HCT116 (cell line): ENCODE results near the gene RPRML.

ENCODE experiments used
- POLR2A ChIP-seq: IDR thresholded peaks from 2 replicates; pipeline ENCODE4 v1.7.0; 2011; ENCODE audit warnings: borderline replicate concordance; ENCODE audit not compliant: insufficient read depth, insufficient read length; ENCODE audit errors: extremely low read depth
- TF ChIP-seq, protein P1 (sequence below): IDR thresholded peaks from 2 replicates; pipeline ENCODE4 v1.6.1; 2012

DNA sequence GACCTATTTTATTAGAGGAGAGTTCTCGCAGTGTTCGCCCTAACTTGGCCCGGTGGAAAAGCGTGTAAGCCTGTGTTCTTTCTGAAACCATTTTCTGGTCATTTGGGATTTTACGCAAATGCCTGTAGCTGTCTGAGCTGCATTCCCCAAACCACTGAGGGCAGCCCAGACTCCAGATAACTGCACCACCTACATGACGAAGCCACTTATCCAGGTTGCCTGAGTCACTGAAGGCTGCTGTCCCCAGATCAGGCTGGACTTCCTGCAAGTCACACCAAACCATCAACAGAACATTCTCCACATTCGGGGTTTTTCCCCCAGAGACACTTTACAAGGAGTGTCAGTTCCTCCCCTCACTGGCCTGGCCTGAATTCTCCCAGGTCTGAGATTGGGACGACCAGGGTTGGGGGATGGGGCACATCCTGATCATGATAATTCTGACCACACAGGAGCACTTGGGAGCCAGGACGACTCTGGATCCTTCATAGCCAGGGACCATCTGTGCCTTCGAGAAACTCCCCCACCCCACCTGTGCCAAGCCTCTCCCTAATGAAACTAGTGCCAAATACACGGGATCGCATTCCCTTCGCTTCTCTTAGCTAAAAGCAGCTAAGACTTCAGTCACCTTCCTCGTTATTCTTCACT lies 2.3 kb downstream of the RPRML start:
- no peak for TF ChIP-seq POLR2A
- TF ChIP-seq, protein P1, sequence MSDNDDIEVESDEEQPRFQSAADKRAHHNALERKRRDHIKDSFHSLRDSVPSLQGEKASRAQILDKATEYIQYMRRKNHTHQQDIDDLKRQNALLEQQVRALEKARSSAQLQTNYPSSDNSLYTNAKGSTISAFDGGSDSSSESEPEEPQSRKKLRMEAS, result no peak
